HCT116 (cell line): ENCODE data around the gene MYL5. TPM values are rescaled to one million over a fixed set of nuclear protein-coding genes. Genes with fewer than 3 reads are reported as not detected.

Source experiments
- ATAC-seq: fragments of 200-7000 bp; cut with Tn5 transposase; 2 replicates; pipeline ENCODE4 v1.9.1; 2020; ENCODE audit warnings: mild to moderate bottlenecking, moderate library complexity
- BruUV-seq: library from RNA; stranded (reverse); fragments of 400-500 nt; replicated peaks from 2 replicates; lab custom pipeline; 2021; lab: Mats Ljungman, UMichigan
- CTCF ChIA-PET: fragments of 300-600 bp; sonication (Branson Sonifier 250); formaldehyde crosslinking; loops from one replicate; lab custom pipeline; 2021; ENCODE audit warnings: antibody characterized with exemption; lab: Charles Lee
- POLR2A ChIA-PET: fragments of 300-600, 350-600 bp; sonication (Branson Sonifier 250); formaldehyde crosslinking; loops from one replicate; lab custom pipeline; 2021; ENCODE audit warnings: antibody characterized with exemption; lab: Charles Lee
- RAD21 ChIA-PET, 2 experiments: fragments of 300-600 bp; sonication (Branson Sonifier 250); formaldehyde crosslinking; loops; one replicate each; lab custom pipeline; 2023; ENCODE audit warnings: low total read pairs in 2 of 2; ENCODE audit not compliant: uncharacterized antibody in 2 of 2, unreplicated experiment in 2 of 2, low non-redundant PET in 1 of 2; lab: Charles Lee
- DNase-seq: peaks from one replicate; pipeline ENCODE4 v3.0.0-alpha.2; 2010; ENCODE audit warnings: low read depth, low spot score
- H2AFZ ChIP-seq: fragments of 200-600 bp; shearing (Covaris generic), sonication (generic); 2 replicates; pipeline ENCODE4 v1.6.1; 2017; ENCODE audit warnings: low read depth, mixed run types, mixed read lengths, antibody characterized with exemption, low read length; ENCODE audit not compliant: poor library complexity, severe bottlenecking
- H3K27ac ChIP-seq: 2 replicates; pipeline ENCODE4 v1.5.1; 2012; ENCODE audit warnings: low read depth, low read length
- H3K27me3 ChIP-seq: fragments of 200-600 bp; sonication (generic); 2 replicates; pipeline ENCODE4 v1.6.1; 2016; ENCODE audit warnings: mixed run types, low read length, mixed read lengths; ENCODE audit not compliant: insufficient read depth
- H3K36me3 ChIP-seq, 2 experiments: fragments of 200-500 bp in 1 of 2; fragments of 200-600 bp in 1 of 2; sonication (Bioruptor generic) in 1 of 2; sonication (generic) in 1 of 2; 2 replicates each; pipeline versions ENCODE4 v1.5.1 to v1.6.1; 2014 to 2016; ENCODE audit warnings: low read length in 2 of 2, inconsistent platforms in 1 of 2, mixed read lengths in 1 of 2, mixed run types in 1 of 2; ENCODE audit not compliant: insufficient read depth in 2 of 2, control insufficient read depth in 1 of 2
- H3K4me1 ChIP-seq, 2 experiments: fragments of 200-600 bp in 1 of 2; sonication (generic) in 1 of 2; 2 replicates each; pipeline versions ENCODE4 v1.5.1 to v1.6.1; 2012 to 2017; ENCODE audit warnings: low read length in 2 of 2, inconsistent platforms in 1 of 2, mild to moderate bottlenecking in 1 of 2, mixed read lengths in 1 of 2, mixed run types in 1 of 2, moderate library complexity in 1 of 2; ENCODE audit not compliant: insufficient read depth in 2 of 2, control insufficient read depth in 1 of 2
- H3K4me2 ChIP-seq: fragments of 200-600 bp; sonication (generic); 2 replicates; pipeline ENCODE4 v1.6.1; 2017; ENCODE audit warnings: mixed run types, low read length, mixed read lengths
- H3K4me3 ChIP-seq, 2 experiments: fragments of 200-600 bp in 1 of 2; sonication (generic) in 1 of 2; replicated peaks in 1 of 2; 2 replicates each; pipeline ENCODE4 v1.5.1; 2011 to 2016; ENCODE audit warnings: low read length in 2 of 2, control low read depth in 1 of 2, low read depth in 1 of 2, mild to moderate bottlenecking in 1 of 2, mixed read lengths in 1 of 2, mixed run types in 1 of 2
- H3K79me2 ChIP-seq: fragments of 200-600 bp; sonication (generic); 2 replicates; pipeline ENCODE4 v1.6.1; 2017; ENCODE audit warnings: mild to moderate bottlenecking, mixed run types, low read length, moderate library complexity, mixed read lengths; ENCODE audit not compliant: insufficient read depth
- H3K9ac ChIP-seq: fragments of 200-600 bp; sonication (generic); 2 replicates; pipeline ENCODE4 v1.6.1; 2016; ENCODE audit warnings: low read length, mixed read lengths
- H3K9me2 ChIP-seq: fragments of 200-600 bp; sonication (generic), shearing (Covaris generic); 2 replicates; pipeline ENCODE4 v1.6.1; 2017; ENCODE audit warnings: mixed run types, mild to moderate bottlenecking, moderate library complexity; ENCODE audit not compliant: insufficient read depth
- H3K9me3 ChIP-seq, 2 experiments: fragments of 200-500 bp in 1 of 2; fragments of 200-600 bp in 1 of 2; sonication (Bioruptor generic) in 1 of 2; sonication (generic) in 1 of 2; 2 replicates each; pipeline ENCODE4 v1.6.1; 2014 to 2017; ENCODE audit warnings: low read length in 2 of 2, mixed read lengths in 2 of 2, inconsistent platforms in 1 of 2, low read depth in 1 of 2, mild to moderate bottlenecking in 1 of 2, mixed run types in 1 of 2, moderate library complexity in 1 of 2; ENCODE audit not compliant: control insufficient read depth in 1 of 2, insufficient read depth in 1 of 2
- H4K20me1 ChIP-seq: fragments of 200-600 bp; sonication (generic), shearing (Covaris generic); 2 replicates; pipeline ENCODE4 v1.6.1; 2017; ENCODE audit warnings: mixed run types, mild to moderate bottlenecking, moderate library complexity; ENCODE audit not compliant: insufficient read depth
- CBX3 ChIP-seq: IDR thresholded peaks from 2 replicates; pipeline ENCODE4 v1.6.1; 2012; ENCODE audit warnings: low read depth
- CEBPB ChIP-seq: IDR thresholded peaks from 2 replicates; pipeline ENCODE4 v1.6.1; 2012; ENCODE audit warnings: low read depth
- CTCF ChIP-seq, 3 experiments: fragments of 200-600 bp in 1 of 3; sonication (generic) in 1 of 3; IDR thresholded peaks in 2 of 3; conservative IDR thresholded peaks in 1 of 3; 2 replicates each; pipeline ENCODE4 v1.5.1; 2012 to 2017; ENCODE audit warnings: low read depth in 2 of 3, low read length in 2 of 3, antibody characterized with exemption in 1 of 3, borderline replicate concordance in 1 of 3, control low read depth in 1 of 3, mild to moderate bottlenecking in 1 of 3, mixed read lengths in 1 of 3, mixed run types in 1 of 3, moderate library complexity in 1 of 3; ENCODE audit not compliant: insufficient read depth in 1 of 3
- EGR1 ChIP-seq: IDR thresholded peaks from 2 replicates; pipeline ENCODE4 v1.6.1; 2012; ENCODE audit warnings: low read depth
- ELF1 ChIP-seq: IDR thresholded peaks from 2 replicates; pipeline ENCODE4 v1.6.1; 2012; ENCODE audit warnings: low read depth, borderline replicate concordance
- EZH2 ChIP-seq: fragments of 200-600 bp; sonication (generic); IDR thresholded peaks from 2 replicates; pipeline ENCODE4 v1.6.1; 2017; ENCODE audit warnings: antibody characterized with exemption, mixed run types
- EZH2phosphoT487 ChIP-seq: fragments of 200-600 bp; IDR thresholded peaks from 2 replicates; pipeline ENCODE4 v1.6.1; 2018; ENCODE audit warnings: antibody characterized with exemption, borderline replicate concordance
- RAD21 ChIP-seq: IDR thresholded peaks from 2 replicates; pipeline ENCODE4 v1.6.1; 2012; ENCODE audit warnings: low read depth, mild to moderate bottlenecking
- REST ChIP-seq: IDR thresholded peaks from 2 replicates; pipeline ENCODE4 v1.6.1; 2012; ENCODE audit warnings: low read depth
- SRF ChIP-seq: IDR thresholded peaks from 2 replicates; pipeline ENCODE4 v1.6.1; 2012; ENCODE audit warnings: low read depth
- TCF7L2 ChIP-seq: IDR thresholded peaks from 2 replicates; pipeline ENCODE4 v1.7.0; 2011; ENCODE audit warnings: borderline replicate concordance, inconsistent platforms; ENCODE audit not compliant: insufficient read depth, insufficient read length; ENCODE audit errors: extremely low read depth
- YY1 ChIP-seq: IDR thresholded peaks from 2 replicates; pipeline ENCODE4 v1.6.1; 2011; ENCODE audit warnings: low read length, low read depth, moderate library complexity, mild to moderate bottlenecking; ENCODE audit not compliant: insufficient replicate concordance; ENCODE audit errors: extremely low read depth
- ZFX ChIP-seq: fragments of 450-650 bp; IDR thresholded peaks from 2 replicates; pipeline ENCODE4 v1.6.1; 2017
- ZNF274 ChIP-seq: fragments of 200-500 bp; sonication (Bioruptor generic); IDR thresholded peaks from 2 replicates; pipeline ENCODE4 v1.6.1; 2014; ENCODE audit warnings: mild to moderate bottlenecking, low read depth, low read length, inconsistent platforms
- intact Hi-C: fragments of 100-400 bp; cut with micrococcal nuclease; formaldehyde crosslinking; loops from 2 replicates; pipeline ENCODE4 v1.10.0; 2022
- total RNA-seq: library from RNA; stranded (reverse); gene quantifications from one replicate; pipeline ENCODE4 v1.2.1, GENCODE V29; 2021; ENCODE audit not compliant: unreplicated experiment
- TF ChIP-seq, protein P1 (sequence below): IDR thresholded peaks from 2 replicates; pipeline ENCODE4 v1.6.1; 2012
- TF ChIP-seq, protein P2 (sequence below): IDR thresholded peaks from 2 replicates; pipeline ENCODE4 v1.6.1; 2011; ENCODE audit warnings: mild to moderate bottlenecking, low read length, moderate library complexity; ENCODE audit not compliant: insufficient replicate concordance; ENCODE audit errors: extremely low read depth

MYL5 gene
- total RNA-seq, 1 experiment from 2014 or later = 14.0 TPM

DNA sequence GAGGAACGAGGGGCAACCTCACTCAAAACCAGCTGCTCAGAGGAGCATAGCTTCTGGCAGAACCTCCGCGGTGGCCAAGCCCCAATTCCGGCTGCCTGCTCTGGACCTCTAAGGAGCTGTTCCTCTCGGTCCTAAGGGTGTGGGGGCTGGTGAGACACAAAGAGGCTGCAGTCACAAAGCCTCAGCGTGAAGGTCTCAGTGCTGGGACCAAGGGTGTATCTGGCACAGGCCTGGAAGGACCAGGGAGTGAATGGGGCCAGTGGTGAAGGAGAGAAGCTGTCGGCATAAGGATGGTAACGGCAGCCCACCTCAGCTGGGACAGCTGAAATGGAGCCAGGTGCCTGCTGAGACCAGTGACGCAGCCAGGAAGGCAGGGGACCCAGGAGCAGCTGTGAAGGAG is 43.7 kb upstream of the MYL5 start:
- Histone ChIP-seq H3K9me2 (no peaks in the 10 kb centered on the region), H3K36me3 (no peaks in the 10 kb centered on the region), H4K20me1 (no peaks in the 10 kb centered on the region), H2AFZ (no peak overlapping the region), H3K27ac (no peak overlapping the region), H3K9ac (no peak overlapping the region), H3K4me2 (no peak overlapping the region), H3K9me3 (no peaks in the 10 kb centered on the region; a peak in 1 of 4 replicates), H3K4me1 (no peaks in the 10 kb centered on the region), H3K79me2 (no peaks in the 10 kb centered on the region), H3K4me3 (no peak overlapping the region), H3K27me3 (no peaks in the 10 kb centered on the region)
- ATAC-seq (no peak), DNase-seq (no peak)
- BruUV-seq = no TSS peak
- intact Hi-C loops = no loop called here
- no peak for TF ChIP-seq ELF1
- TF ChIP-seq SRF = no peak
- no peak for TF ChIP-seq CEBPB
- no peak for TF ChIP-seq REST
- TF ChIP-seq TCF7L2 = no peak
- no peak for TF ChIP-seq EZH2phosphoT487
- TF ChIP-seq CBX3 = no peak
- TF ChIP-seq YY1 = no peak
- TF ChIP-seq ZFX = no peak
- no peak for TF ChIP-seq EZH2
- TF ChIP-seq, protein P1, sequence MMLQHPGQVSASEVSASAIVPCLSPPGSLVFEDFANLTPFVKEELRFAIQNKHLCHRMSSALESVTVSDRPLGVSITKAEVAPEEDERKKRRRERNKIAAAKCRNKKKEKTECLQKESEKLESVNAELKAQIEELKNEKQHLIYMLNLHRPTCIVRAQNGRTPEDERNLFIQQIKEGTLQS = no peak
- TF ChIP-seq, protein P2, sequence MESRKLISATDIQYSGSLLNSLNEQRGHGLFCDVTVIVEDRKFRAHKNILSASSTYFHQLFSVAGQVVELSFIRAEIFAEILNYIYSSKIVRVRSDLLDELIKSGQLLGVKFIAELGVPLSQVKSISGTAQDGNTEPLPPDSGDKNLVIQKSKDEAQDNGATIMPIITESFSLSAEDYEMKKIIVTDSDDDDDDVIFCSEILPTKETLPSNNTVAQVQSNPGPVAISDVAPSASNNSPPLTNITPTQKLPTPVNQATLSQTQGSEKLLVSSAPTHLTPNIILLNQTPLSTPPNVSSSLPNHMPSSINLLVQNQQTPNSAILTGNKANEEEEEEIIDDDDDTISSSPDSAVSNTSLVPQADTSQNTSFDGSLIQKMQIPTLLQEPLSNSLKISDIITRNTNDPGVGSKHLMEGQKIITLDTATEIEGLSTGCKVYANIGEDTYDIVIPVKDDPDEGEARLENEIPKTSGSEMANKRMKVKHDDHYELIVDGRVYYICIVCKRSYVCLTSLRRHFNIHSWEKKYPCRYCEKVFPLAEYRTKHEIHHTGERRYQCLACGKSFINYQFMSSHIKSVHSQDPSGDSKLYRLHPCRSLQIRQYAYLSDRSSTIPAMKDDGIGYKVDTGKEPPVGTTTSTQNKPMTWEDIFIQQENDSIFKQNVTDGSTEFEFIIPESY = no peak
- TF ChIP-seq ZNF274 = no peak
- TF ChIP-seq EGR1 = no peak
- TF ChIP-seq CTCF (IDR thresholded peaks at IDR 0.05 in 2 of 3, conservative IDR thresholded peaks at IDR 0.05 in 1 of 3; ENCODE audit: borderline replicate concordance in 1 of 3, insufficient read depth in 1 of 3, low read depth in 2 of 3, low read length in 2 of 3) = no peak
- TF ChIP-seq RAD21 = no peak
- CTCF ChIA-PET = no interaction called here
- RAD21 ChIA-PET = no interaction called here
- POLR2A ChIA-PET = no interaction called here
